GM23248 (cell line): ENCODE measurements around the gene RIOK2. TPM values are rescaled to one million over a fixed set of nuclear protein-coding genes. Genes with fewer than 3 reads are reported as not detected.

Source experiments
- DNase-seq: peaks from one replicate; pipeline ENCODE4 v3.0.0-alpha.2; 2015
- H2AFZ ChIP-seq: fragments of 200-600 bp; sonication (generic); 2 replicates; pipeline ENCODE4 v1.6.1; 2016; ENCODE audit warnings: antibody characterized with exemption
- H3F3A ChIP-seq: fragments of 200-600 bp; sonication (generic); 2 replicates; pipeline ENCODE4 v1.6.1; 2016; ENCODE audit warnings: mild to moderate bottlenecking, antibody characterized with exemption, mixed run types; ENCODE audit not compliant: insufficient read depth
- H3K27ac ChIP-seq: fragments of 200-600 bp; sonication (generic); 2 replicates; pipeline ENCODE4 v1.5.1; 2016; ENCODE audit warnings: mild to moderate bottlenecking
- H3K27me3 ChIP-seq: fragments of 200-600 bp; sonication (generic); replicated peaks from 2 replicates; pipeline ENCODE4 v1.6.1; 2016; ENCODE audit warnings: mild to moderate bottlenecking; ENCODE audit not compliant: insufficient read depth
- H3K36me3 ChIP-seq: fragments of 200-600 bp; sonication (generic); 2 replicates; pipeline ENCODE4 v1.6.1; 2016; ENCODE audit warnings: low read depth, mild to moderate bottlenecking
- H3K4me1 ChIP-seq: fragments of 200-600 bp; sonication (generic); 2 replicates; pipeline ENCODE4 v1.6.1; 2016; ENCODE audit warnings: mild to moderate bottlenecking; ENCODE audit not compliant: insufficient read depth
- H3K4me2 ChIP-seq: fragments of 200-600 bp; sonication (generic); one replicate; pipeline ENCODE4 v1.6.1; 2016; ENCODE audit warnings: mild to moderate bottlenecking; ENCODE audit not compliant: unreplicated experiment
- H3K4me3 ChIP-seq: fragments of 200-600 bp; sonication (generic); 2 replicates; pipeline ENCODE4 v1.5.1; 2016; ENCODE audit warnings: mild to moderate bottlenecking
- H3K79me2 ChIP-seq: fragments of 200-600 bp; sonication (generic); 2 replicates; pipeline ENCODE4 v1.6.1; 2016; ENCODE audit warnings: mild to moderate bottlenecking; ENCODE audit not compliant: insufficient read depth
- H3K9ac ChIP-seq: fragments of 200-600 bp; sonication (generic); 2 replicates; pipeline ENCODE4 v1.6.1; 2016; ENCODE audit warnings: mild to moderate bottlenecking
- H3K9me2 ChIP-seq: fragments of 200-600 bp; sonication (generic); 2 replicates; pipeline ENCODE4 v1.6.1; 2016; ENCODE audit warnings: mixed run types, mild to moderate bottlenecking, moderate library complexity; ENCODE audit not compliant: insufficient read depth
- H3K9me3 ChIP-seq: fragments of 200-600 bp; sonication (generic); one replicate; pipeline ENCODE4 v1.6.1; 2017; ENCODE audit warnings: low read depth
- H4K20me1 ChIP-seq: fragments of 200-600 bp; sonication (generic); 2 replicates; pipeline ENCODE4 v1.6.0; 2016; ENCODE audit not compliant: insufficient read depth
- EZH2 ChIP-seq: fragments of 200-600 bp; sonication (generic); IDR thresholded peaks from 2 replicates; pipeline ENCODE4 v1.6.1; 2018; ENCODE audit warnings: antibody characterized with exemption, mild to moderate bottlenecking; ENCODE audit not compliant: insufficient read depth, poor library complexity, severe bottlenecking
- EZH2phosphoT487 ChIP-seq: fragments of 200-600 bp; sonication (generic); IDR thresholded peaks from 2 replicates; pipeline ENCODE4 v1.6.1; 2018; ENCODE audit warnings: antibody characterized with exemption, moderate library complexity, mild to moderate bottlenecking, low read depth; ENCODE audit not compliant: insufficient read depth
- WGBS, 2 experiments: methylation state at CpG; one replicate each; pipeline ENCODE4 v1.1.6; 2015 to 2017; ENCODE audit warnings: low lambda C conversion rate in 2 of 2, low coverage in 1 of 2; ENCODE audit errors: missing lambda C conversion rate in 2 of 2; 5-methylcytosine and 5-hydroxymethylcytosine counted together
- in situ Hi-C: fragments of 300-500 bp; cut with MboI; formaldehyde crosslinking; loops from 2 replicates; pipeline ENCODE4 v1.15.0; 2020
- polyA plus RNA-seq: library from polyadenylated mRNA; unstranded; fragments of >200 nt; fragmentation: Nextera tagmentation; extraction: Ambion mirVana; gene quantifications from 2 replicates; pipeline ENCODE4 v1.2.1, GENCODE V29; 2016
- total RNA-seq: library from RNA; depleted of rRNA; stranded (reverse); fragments of >200 nt; shearing (Covaris generic); gene quantifications from 2 replicates; pipeline ENCODE4 v1.2.3, GENCODE V29; 2014

The RIOK2 gene
- total and polyA plus RNA-seq, 2 experiments from 2014 or later, result 35.5 to 55.6 TPM

GRCh38 chr5:97125125-97125683, 57.8 kb downstream of the RIOK2 start:
- DNase-seq, result no peak
- H3F3A ChIP-seq, result no peaks in the 10 kb centered on the region
- in situ Hi-C loops, result loop anchor here (25.0 kb wide), 1 partner anchor 513 kb away; no protein-coding TSS in a partner anchor
- no peaks in the 10 kb centered on the region for H3K36me3 ChIP-seq
- H3K27ac ChIP-seq, result no peak overlapping the region
- no peak overlapping the region for H3K4me2 ChIP-seq
- H4K20me1 ChIP-seq, result no peaks in the 10 kb centered on the region
- no peaks in the 10 kb centered on the region for H3K9me3 ChIP-seq
- H3K9ac ChIP-seq, result no peak overlapping the region
- H3K4me1 ChIP-seq, result no peaks in the 10 kb centered on the region
- H3K79me2 ChIP-seq, result no peaks in the 10 kb centered on the region
- 21 to 27% methylated on average over 3 of the region's 3 CpGs for WGBS, 2 experiments
- H3K9me2 ChIP-seq, result no peaks in the 10 kb centered on the region
- no peak overlapping the region for H2AFZ ChIP-seq
- H3K4me3 ChIP-seq, result no peak overlapping the region
- no peak for TF ChIP-seq EZH2phosphoT487
- no peak for TF ChIP-seq EZH2
- peaks cover 32% of the 10 kb centered on the region for H3K27me3 ChIP-seq

DNA sequence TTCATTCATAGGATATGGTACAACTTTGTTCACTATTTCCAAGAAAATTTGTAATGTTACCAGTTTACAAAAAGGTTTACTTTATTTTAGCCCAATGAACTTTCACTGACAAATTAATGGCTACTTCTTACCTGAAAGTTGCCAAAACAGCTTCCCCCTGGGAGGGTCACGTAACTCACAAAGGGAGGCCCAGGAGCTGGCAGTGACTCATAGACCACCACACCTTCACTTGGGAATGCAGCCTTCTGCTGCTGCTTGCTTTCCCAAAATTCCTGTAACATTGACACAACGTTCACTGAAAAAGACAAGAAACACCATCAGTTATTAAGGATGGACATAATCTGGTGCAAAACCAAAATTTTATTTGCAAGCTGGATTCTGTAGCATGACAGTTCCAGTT, 58.7 kb downstream of the RIOK2 start:
- WGBS, 2 experiments, result 35 to 42% methylated on average over 2 of the region's 2 CpGs
- no peak for DNase-seq

DNA sequence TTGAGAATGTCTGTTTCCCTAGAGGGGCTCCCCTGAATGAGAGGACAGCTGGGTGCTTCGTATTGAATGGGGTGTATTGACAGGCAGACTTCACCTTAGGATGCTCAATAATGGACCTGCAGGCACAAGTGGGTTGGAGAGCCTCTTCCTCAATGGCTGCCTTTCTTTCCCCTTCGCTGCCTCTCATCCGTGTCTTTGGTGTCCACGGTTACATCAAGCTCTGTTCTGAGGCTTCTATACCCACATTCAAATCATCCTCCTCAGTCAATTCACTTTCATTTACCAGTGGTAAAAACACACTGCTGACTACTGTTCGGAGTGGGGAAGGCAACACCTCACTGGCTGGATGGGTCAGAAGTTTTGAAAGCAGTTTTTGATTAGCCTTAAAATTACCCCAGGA, 61.2 kb downstream of the RIOK2 start:
- no peaks in the 10 kb centered on the region for H3K36me3 ChIP-seq
- TF ChIP-seq EZH2phosphoT487 (no peak), EZH2 (no peak)
- WGBS, 2 experiments, result 62 to 72% methylated on average over 5 of the region's 5 CpGs

More for the DNA sequence above, 58.7 kb downstream of the RIOK2 start:
- no peaks in the 10 kb centered on the region for H3K36me3 ChIP-seq
- no peak overlapping the region for H3K9ac ChIP-seq
- no peaks in the 10 kb centered on the region for H4K20me1 ChIP-seq
- H2AFZ ChIP-seq, result no peak overlapping the region
- no peak overlapping the region for H3K4me3 ChIP-seq
- H3K79me2 ChIP-seq, result no peaks in the 10 kb centered on the region
- no peak overlapping the region for H3K27ac ChIP-seq
- peaks cover 33% of the 10 kb centered on the region for H3K27me3 ChIP-seq
- no peaks in the 10 kb centered on the region for H3K4me1 ChIP-seq
- H3K9me2 ChIP-seq, result no peaks in the 10 kb centered on the region
- no peaks in the 10 kb centered on the region for H3K9me3 ChIP-seq
- no peaks in the 10 kb centered on the region for H3F3A ChIP-seq
- in situ Hi-C loops, result no loop called here
- H3K4me2 ChIP-seq, result no peak overlapping the region
- TF ChIP-seq EZH2phosphoT487 (no peak), EZH2 (no peak)

DNA sequence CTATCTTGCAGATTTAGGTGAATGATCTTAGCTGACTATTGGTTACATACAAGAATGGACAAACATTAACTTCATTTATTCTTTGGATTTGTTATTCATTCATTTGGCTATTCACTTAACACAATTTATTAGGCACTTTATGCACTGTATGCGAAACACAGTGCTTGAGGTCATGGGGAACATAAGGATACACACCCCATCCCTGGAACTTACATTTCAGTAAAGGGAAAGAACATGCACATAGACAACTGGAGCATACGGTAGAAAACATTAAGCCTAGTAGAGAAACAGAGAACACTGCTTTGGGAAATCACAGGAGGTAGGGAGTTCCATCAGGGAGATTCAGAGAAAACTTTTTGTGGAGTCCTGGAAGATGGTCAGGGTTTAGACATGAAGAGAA, 62.9 kb downstream of the RIOK2 start:
- in situ Hi-C loops, result no loop called here
- H3K4me2 ChIP-seq, result no peak overlapping the region
- H3K9ac ChIP-seq, result no peak overlapping the region
- no peak overlapping the region for H3K27ac ChIP-seq
- no peaks in the 10 kb centered on the region for H4K20me1 ChIP-seq
- no peaks in the 10 kb centered on the region for H3K9me3 ChIP-seq
- no peaks in the 10 kb centered on the region for H3K79me2 ChIP-seq
- TF ChIP-seq EZH2 (no peak), EZH2phosphoT487 (no peak)
- no peaks in the 10 kb centered on the region for H3F3A ChIP-seq
- H3K4me3 ChIP-seq, result no peak overlapping the region
- no peak for DNase-seq
- no peaks in the 10 kb centered on the region for H3K9me2 ChIP-seq
- peaks cover 27% of the 10 kb centered on the region for H3K27me3 ChIP-seq
- no peak overlapping the region for H2AFZ ChIP-seq
- 29 to 36% methylated on average over 2 of the region's 2 CpGs for WGBS, 2 experiments
- H3K4me1 ChIP-seq, result no peaks in the 10 kb centered on the region
- no peaks in the 10 kb centered on the region for H3K36me3 ChIP-seq

More for the DNA sequence above, 61.2 kb downstream of the RIOK2 start:
- no peak overlapping the region for H3K27ac ChIP-seq
- H3F3A ChIP-seq, result no peaks in the 10 kb centered on the region
- peaks cover 32% of the 10 kb centered on the region for H3K27me3 ChIP-seq
- no peak for DNase-seq
- no peaks in the 10 kb centered on the region for H3K9me2 ChIP-seq
- H3K9ac ChIP-seq, result no peak overlapping the region
- no peaks in the 10 kb centered on the region for H3K9me3 ChIP-seq
- H3K4me3 ChIP-seq, result no peak overlapping the region
- no peak overlapping the region for H2AFZ ChIP-seq
- H4K20me1 ChIP-seq, result no peaks in the 10 kb centered on the region
- no peaks in the 10 kb centered on the region for H3K79me2 ChIP-seq
- H3K4me2 ChIP-seq, result no peak overlapping the region
- H3K4me1 ChIP-seq, result no peaks in the 10 kb centered on the region
- in situ Hi-C loops, result no loop called here
